ENCODE measurements around the gene CABP7. TPM values are rescaled to one million over a fixed set of nuclear protein-coding genes. Genes with fewer than 3 reads are reported as not detected.

Gene CABP7
- total RNA-seq, 1 experiment from 2014 or later: 2.1 TPM

DNA sequence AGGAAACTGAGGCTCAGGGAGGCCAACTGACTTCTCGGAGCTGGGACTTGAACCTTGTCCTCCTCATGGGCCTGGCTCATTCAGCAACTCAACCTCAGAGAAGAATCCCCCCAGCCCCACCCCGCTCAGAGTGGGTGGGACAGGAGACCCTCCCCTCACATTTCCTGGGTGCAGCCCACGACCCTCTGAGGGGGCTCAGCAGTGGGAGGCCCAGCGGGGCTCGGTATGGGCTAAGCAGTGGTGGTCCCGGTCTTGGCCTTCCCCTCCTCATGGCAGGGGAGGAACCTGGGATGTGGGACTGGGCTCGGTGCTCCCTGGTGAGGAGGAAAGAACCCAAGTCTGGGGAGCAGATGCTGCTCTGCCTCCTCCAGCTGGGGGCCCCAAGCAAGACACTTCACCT lies 14.2 kb upstream of the CABP7 start:
- intact Hi-C loops (cut with micrococcal nuclease; ENCODE audit: unreplicated experiment): no loop called here
- peaks cover 42% of the 10 kb centered on the region for H3K4me1 ChIP-seq (ENCODE audit: control insufficient read depth, insufficient read depth, low read length)

DNA sequence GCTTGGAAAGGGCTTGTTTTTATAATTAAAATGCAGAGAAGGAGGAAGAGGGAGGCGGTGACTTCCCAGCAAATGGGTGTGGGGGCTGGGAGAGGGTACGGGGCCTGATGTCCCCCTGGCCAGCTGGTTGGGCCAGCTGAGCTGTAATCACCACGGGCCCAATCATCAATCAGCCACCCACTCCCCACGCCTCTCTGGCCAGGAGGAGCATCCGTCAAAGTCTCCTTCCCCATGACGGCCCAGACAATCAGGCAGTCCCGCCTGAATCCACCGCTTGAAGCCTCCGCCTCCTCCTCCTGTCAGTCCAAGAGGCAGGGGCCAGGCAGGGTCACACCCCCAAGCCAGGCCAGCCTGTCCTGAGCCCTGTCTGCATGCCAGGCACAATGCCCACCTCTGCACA lies 13.3 kb upstream of the CABP7 start:
- Histone ChIP-seq H3K4me3 (ENCODE audit: low read depth in 2 of 2, low read length in 2 of 2) (no peak overlapping the region), H3K27ac (ENCODE audit: low read length) (no peak overlapping the region), H3K36me3 (ENCODE audit: control insufficient read depth, insufficient read depth, low read length) (no peaks in the 10 kb centered on the region), H3K27me3 (ENCODE audit: control insufficient read depth, insufficient read depth, low read length) (no peaks in the 10 kb centered on the region), H3K4me1 (ENCODE audit: control insufficient read depth, insufficient read depth, low read length) (peaks cover 40% of the 10 kb centered on the region), H3K9me3 (ENCODE audit: control insufficient read depth, insufficient read depth, low read depth, low read length) (no peaks in the 10 kb centered on the region)
- in situ Hi-C loops (cut with HindIII; ENCODE audit: low pct_unique_long_range_greater_than_20kb, low sequenced_read_pairs): no loop called here
- POLR2A ChIA-PET: interaction anchor here (0.6 kb wide), 1 partner anchor 122 kb away, joined by 12 read pairs; no protein-coding TSS in a partner anchor
- no TSS peak for BruUV-seq (replicated peaks)
- no peak for ATAC-seq
- DNase-seq (ENCODE audit: low read depth, low spot score): no peak
- intact Hi-C loops (cut with micrococcal nuclease; ENCODE audit: unreplicated experiment): no loop called here
- no peak for TF ChIP-seq CTCF (IDR thresholded peaks at IDR 0.05)
- TF ChIP-seq, protein P1, sequence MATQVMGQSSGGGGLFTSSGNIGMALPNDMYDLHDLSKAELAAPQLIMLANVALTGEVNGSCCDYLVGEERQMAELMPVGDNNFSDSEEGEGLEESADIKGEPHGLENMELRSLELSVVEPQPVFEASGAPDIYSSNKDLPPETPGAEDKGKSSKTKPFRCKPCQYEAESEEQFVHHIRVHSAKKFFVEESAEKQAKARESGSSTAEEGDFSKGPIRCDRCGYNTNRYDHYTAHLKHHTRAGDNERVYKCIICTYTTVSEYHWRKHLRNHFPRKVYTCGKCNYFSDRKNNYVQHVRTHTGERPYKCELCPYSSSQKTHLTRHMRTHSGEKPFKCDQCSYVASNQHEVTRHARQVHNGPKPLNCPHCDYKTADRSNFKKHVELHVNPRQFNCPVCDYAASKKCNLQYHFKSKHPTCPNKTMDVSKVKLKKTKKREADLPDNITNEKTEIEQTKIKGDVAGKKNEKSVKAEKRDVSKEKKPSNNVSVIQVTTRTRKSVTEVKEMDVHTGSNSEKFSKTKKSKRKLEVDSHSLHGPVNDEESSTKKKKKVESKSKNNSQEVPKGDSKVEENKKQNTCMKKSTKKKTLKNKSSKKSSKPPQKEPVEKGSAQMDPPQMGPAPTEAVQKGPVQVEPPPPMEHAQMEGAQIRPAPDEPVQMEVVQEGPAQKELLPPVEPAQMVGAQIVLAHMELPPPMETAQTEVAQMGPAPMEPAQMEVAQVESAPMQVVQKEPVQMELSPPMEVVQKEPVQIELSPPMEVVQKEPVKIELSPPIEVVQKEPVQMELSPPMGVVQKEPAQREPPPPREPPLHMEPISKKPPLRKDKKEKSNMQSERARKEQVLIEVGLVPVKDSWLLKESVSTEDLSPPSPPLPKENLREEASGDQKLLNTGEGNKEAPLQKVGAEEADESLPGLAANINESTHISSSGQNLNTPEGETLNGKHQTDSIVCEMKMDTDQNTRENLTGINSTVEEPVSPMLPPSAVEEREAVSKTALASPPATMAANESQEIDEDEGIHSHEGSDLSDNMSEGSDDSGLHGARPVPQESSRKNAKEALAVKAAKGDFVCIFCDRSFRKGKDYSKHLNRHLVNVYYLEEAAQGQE (IDR thresholded peaks at IDR 0.05; ENCODE audit: insufficient read depth in 1 of 2, low read depth in 2 of 2, low read length in 1 of 2): no peak
- no peak for TF ChIP-seq POLR2AphosphoS5 (IDR thresholded peaks at IDR 0.05; ENCODE audit: low read depth, low read length)
- CTCF ChIA-PET: no interaction called here

More for the DNA sequence above, 14.2 kb upstream of the CABP7 start:
- in situ Hi-C loops (cut with HindIII; ENCODE audit: low pct_unique_long_range_greater_than_20kb, low sequenced_read_pairs): no loop called here
- TF ChIP-seq, protein P1 (IDR thresholded peaks at IDR 0.05; ENCODE audit: insufficient read depth in 1 of 2, low read depth in 2 of 2, low read length in 1 of 2): no peak
- no peak for TF ChIP-seq TCF7L2 (IDR thresholded peaks at IDR 0.05; ENCODE audit: low read depth, low read length)
- TF ChIP-seq CTCF (IDR thresholded peaks at IDR 0.05): no peak
- no peak for TF ChIP-seq POLR2AphosphoS5 (IDR thresholded peaks at IDR 0.05; ENCODE audit: low read depth, low read length)
- no peak for TF ChIP-seq SIN3A (IDR thresholded peaks at IDR 0.05; ENCODE audit: borderline replicate concordance, insufficient read depth, low read depth, low read length)
- H3K4me3 ChIP-seq (ENCODE audit: low read depth in 2 of 2, low read length in 2 of 2): no peak overlapping the region
- ChIA-PET POLR2A (no interaction called here), CTCF (no interaction called here)
- H3K27ac ChIP-seq (ENCODE audit: low read length): no peak overlapping the region
- no peaks in the 10 kb centered on the region for H3K36me3 ChIP-seq (ENCODE audit: control insufficient read depth, insufficient read depth, low read length)
- ATAC-seq (no peak), DNase-seq (ENCODE audit: low read depth, low spot score) (no peak)
- H3K9me3 ChIP-seq (ENCODE audit: control insufficient read depth, insufficient read depth, low read depth, low read length): no peaks in the 10 kb centered on the region
- no TSS peak for BruUV-seq (replicated peaks)
- H3K27me3 ChIP-seq (ENCODE audit: control insufficient read depth, insufficient read depth, low read length): no peaks in the 10 kb centered on the region

All from Panc1 (cell line).